Esophagus squamous epithelium (tissue), 5 donors: ENCODE measurements around the gene HMGN4. TPM values are rescaled to one million over a fixed set of nuclear protein-coding genes. Genes with fewer than 3 reads are reported as not detected.

Experiments
- DNase-seq: peaks from one replicate; lab custom pipeline; 2025; lab: John Stamatoyannopoulos, UW
- H3K27ac ChIP-seq, 4 donors: fragments of 200-600 bp; sonication (generic); one replicate each; pipeline ENCODE4 v1.5.1; 2016 to 2019; ENCODE audit warnings: mild to moderate bottlenecking in 1 of 4
- H3K27me3 ChIP-seq, 4 donors: fragments of 200-600 bp; sonication (generic); 1 replicate in 3 of 4; 2 replicates in 1 of 4; pipeline versions ENCODE4 v1.5.1 to v1.6.0; 2017 to 2021; ENCODE audit warnings: antibody characterized with exemption in 1 of 4
- H3K36me3 ChIP-seq, 3 donors: fragments of 200-600 bp; sonication (generic); one replicate each; pipeline ENCODE4 v1.5.1; 2016 to 2019
- H3K4me1 ChIP-seq, 3 donors: fragments of 200-600 bp; sonication (generic); one replicate each; pipeline ENCODE4 v1.5.1; 2017 to 2019
- H3K4me3 ChIP-seq, 4 donors: fragments of 200-600 bp; sonication (generic); 1 replicate in 3 of 4; 2 replicates in 1 of 4; pipeline ENCODE4 v1.5.1; 2016 to 2019; ENCODE audit warnings: mild to moderate bottlenecking in 2 of 4, moderate library complexity in 1 of 4
- H3K9me3 ChIP-seq, 3 donors: fragments of 200-600 bp; sonication (generic); one replicate each; pipeline ENCODE4 v1.5.1; 2016 to 2019
- CTCF ChIP-seq, 6 experiments: fragments of 450-650 bp in 4 of 6; fragments of 200-600 bp in 2 of 6; sonication (generic) in 2 of 6; IDR thresholded peaks; one replicate each; pipeline ENCODE4 v1.5.1; 2016 to 2019; ENCODE audit warnings: antibody characterized with exemption in 6 of 6, mild to moderate bottlenecking in 4 of 6, moderate library complexity in 4 of 6
- POLR2A ChIP-seq, 4 donors: fragments of 450-650 bp; IDR thresholded peaks; one replicate each; pipeline ENCODE4 v1.6.1; 2017; ENCODE audit warnings: antibody characterized with exemption in 4 of 4, mild to moderate bottlenecking in 4 of 4, moderate library complexity in 3 of 4
- WGBS, 2 donors: methylation state at CpG; one replicate each; pipeline ENCODE4 v1.1.5; 2018; 5-methylcytosine and 5-hydroxymethylcytosine counted together
- intact Hi-C: fragments of 100-400 bp; cut with DNase I; formaldehyde crosslinking; loops from one replicate; pipeline ENCODE4 v1.15.0; 2022
- total RNA-seq, 4 donors: library from RNA; depleted of rRNA; stranded (reverse); fragments of >200 nt; gene quantifications; one replicate each; pipeline ENCODE4 v1.1.0, GENCODE V29; 2016
- donor health status: DM: yes; HTN: yes; CAD: no.

The HMGN4 gene
- total RNA-seq, 4 donors from 2014 or later: 18.1 to 53.2 (median 36.7) TPM

DNA sequence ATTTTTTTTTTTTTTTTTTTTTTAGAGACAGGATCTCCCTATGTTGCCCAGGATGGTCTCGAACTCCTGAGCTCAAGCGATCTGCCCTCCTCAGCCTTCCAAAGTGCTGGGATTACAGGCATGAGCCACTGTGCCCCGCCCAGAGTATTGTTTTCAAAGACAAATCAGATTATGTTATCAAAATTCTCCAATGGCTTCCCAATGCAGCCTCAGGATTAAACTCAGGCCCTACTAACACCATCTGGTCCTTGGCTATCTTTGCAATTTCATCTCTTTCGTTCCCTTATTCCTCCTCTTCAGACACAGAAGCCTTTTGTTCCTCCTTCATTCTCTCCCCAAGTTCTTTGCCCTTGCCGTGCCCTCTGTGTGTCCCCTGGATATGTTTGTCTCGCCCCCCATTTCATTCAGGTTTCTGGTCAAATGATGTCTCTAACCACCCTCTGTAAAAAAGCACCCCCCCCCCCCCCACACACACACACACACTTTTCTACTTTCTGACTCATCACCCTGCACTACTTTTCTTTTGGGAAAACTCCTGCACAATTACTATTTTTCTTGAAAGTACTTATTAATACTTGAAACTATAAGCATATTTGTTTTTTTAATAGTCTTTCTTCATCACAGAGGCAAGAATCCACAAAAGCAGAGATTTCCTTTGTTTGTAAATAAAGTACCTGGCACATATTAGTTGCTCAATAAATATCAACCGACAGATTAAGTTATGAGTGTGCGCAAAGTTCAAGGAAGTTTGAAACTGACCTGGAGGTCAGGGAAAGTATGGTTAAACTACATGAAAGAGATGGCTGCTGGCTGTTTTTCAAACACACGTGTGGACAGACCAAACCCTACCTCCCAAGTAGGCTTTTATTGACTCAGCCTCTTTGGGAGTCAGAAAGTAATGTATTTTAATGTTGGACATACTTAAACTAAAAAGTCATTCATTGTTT is 21.4 kb upstream of the HMGN4 start:
- no peak for TF ChIP-seq CTCF (IDR thresholded peaks at IDR 0.05)
- no peak for TF ChIP-seq POLR2A (IDR thresholded peaks at IDR 0.05)
- no peak for DNase-seq
- intact Hi-C loops: no loop called here
- H3K27ac ChIP-seq: no peak overlapping the region
- H3K4me3 ChIP-seq: no peak overlapping the region
- H3K36me3 ChIP-seq: no peaks in the 10 kb centered on the region
- H3K9me3 ChIP-seq: no peaks in the 10 kb centered on the region
- peaks cover 0 to 9% (median 0%) of the 10 kb centered on the region in 3 donors for H3K4me1 ChIP-seq
- no peaks in the 10 kb centered on the region for H3K27me3 ChIP-seq
- WGBS, 2 donors: 80% methylated on average over 9 of the region's 9 CpGs

DNA sequence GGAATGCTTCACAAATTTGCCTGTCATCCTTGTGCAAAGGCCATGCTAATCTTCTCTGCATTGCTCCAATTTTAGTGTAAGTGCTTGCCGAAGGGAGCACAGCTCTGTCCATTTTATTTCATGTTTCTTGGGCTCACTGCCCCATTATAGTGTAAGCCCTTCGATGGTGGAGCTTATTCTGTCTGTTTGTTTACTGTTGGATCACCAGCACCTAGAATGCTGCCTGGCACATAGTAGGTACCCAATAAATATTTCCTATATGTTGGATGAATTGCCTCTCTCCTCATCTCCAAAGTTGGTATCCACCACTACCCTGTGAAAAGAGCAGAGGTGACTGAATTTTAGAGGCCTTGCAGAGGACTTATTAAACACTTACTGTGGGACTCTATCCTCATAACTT is 18.8 kb upstream of the HMGN4 start:
- no peak for DNase-seq
- TF ChIP-seq POLR2A (IDR thresholded peaks at IDR 0.05) (no peak), CTCF (IDR thresholded peaks at IDR 0.05) (no peak)
- Histone ChIP-seq H3K27ac (no peak overlapping the region), H3K27me3 (no peaks in the 10 kb centered on the region), H3K4me3 (no peak overlapping the region), H3K36me3 (no peaks in the 10 kb centered on the region), H3K4me1 (peaks cover 0 to 35% (median 0%) of the 10 kb centered on the region in 3 donors), H3K9me3 (no peaks in the 10 kb centered on the region)
- WGBS, 2 donors: 85 to 91% methylated on average over 2 of the region's 2 CpGs
- intact Hi-C loops: no loop called here

DNA sequence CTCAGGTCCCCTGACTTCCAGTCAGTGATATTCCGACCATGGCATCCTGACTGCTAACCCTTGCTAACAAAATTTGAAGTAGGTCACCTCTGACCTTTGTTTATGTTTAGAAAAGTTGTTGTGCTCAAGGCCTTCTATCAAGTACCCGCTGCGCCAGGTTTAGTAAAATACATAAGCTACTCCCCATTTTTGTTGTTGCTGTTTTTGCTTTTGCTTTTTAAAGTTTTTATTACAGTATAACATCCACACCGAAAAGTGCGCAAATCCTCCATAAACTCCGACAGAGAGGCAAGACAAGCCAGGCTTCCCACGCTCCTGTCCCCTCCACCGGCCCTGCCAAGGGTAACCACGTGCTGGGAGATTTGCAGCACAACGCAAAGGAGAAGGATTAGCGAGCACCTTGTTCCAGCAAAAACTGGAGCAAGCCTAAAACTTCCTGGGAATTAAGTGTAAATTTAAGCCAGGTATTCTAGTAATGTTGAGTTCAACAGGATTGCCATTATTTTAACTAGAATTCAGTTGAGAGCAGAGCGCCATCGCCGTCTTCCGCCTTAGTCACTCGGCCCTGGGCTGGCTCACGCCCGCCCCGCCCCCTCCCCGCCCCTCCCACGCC is 17.8 kb upstream of the HMGN4 start:
- no peak for TF ChIP-seq CTCF (IDR thresholded peaks at IDR 0.05)
- TF ChIP-seq POLR2A (IDR thresholded peaks at IDR 0.05): no peak
- 18 to 21% methylated on average over 16 of the region's 21 CpGs for WGBS, 2 donors
- peak overlapping the region; percentile 95 to 97 (median 96) for H3K27ac ChIP-seq
- H3K4me3 ChIP-seq: peak overlapping the region; percentile 59 to 73 (median 64)
- H3K9me3 ChIP-seq: no peaks in the 10 kb centered on the region
- no peaks in the 10 kb centered on the region for H3K27me3 ChIP-seq
- intact Hi-C loops: no loop called here
- peaks cover 0 to 37% (median 0%) of the 10 kb centered on the region in 3 donors for H3K4me1 ChIP-seq
- DNase-seq: no peak
- no peaks in the 10 kb centered on the region for H3K36me3 ChIP-seq

DNA sequence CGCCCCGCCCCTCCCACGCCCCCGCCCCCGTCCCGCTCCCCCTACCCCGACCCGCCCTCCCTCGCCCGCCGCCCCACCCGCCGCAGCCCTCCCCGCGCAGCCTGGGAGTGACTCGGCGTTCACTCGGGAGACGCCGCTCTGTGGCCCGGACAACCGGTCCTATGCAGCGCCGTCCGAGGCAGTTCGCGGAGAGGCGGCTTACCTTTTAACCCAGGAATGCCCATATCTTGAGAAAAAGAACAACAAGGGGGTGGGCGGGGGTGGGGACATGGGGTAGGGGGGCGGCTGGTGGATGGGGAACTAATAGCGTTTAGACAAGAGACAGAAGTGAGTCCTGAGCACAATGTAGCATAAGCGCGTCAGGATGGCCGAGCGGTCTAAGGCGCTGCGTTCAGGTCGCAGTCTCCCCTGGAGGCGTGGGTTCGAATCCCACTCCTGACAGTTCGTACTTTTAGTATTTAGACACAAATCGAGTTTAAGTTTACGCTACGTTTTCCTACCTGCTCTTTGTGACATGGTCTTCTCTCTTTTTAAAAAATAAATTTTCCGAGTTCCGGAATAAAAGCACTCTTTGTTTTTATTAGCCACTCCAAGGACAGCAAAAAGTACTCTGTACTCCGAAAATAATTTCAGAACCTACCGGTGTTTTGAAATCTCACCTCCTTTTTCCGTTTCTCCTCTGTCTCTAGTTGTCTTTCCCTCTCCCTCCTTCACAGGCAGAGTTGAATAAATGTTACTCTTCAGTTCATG is 17.1 kb upstream of the HMGN4 start:
- Histone ChIP-seq H3K27ac (peak overlapping the region; percentile 95 to 97 (median 96)), H3K9me3 (no peaks in the 10 kb centered on the region), H3K27me3 (no peaks in the 10 kb centered on the region), H3K36me3 (no peaks in the 10 kb centered on the region), H3K4me1 (peaks cover 0 to 37% (median 0%) of the 10 kb centered on the region in 3 donors), H3K4me3 (peak overlapping the region; percentile 59 to 73 (median 64))
- peak in 2 of 6 experiments; percentile 8 to 11 for TF ChIP-seq CTCF (IDR thresholded peaks at IDR 0.05)
- peak in 1 of 4 donors; percentile 26 for TF ChIP-seq POLR2A (IDR thresholded peaks at IDR 0.05)
- intact Hi-C loops: no loop called here
- WGBS, 2 donors: 1% methylated on average over 19 to 25 of the region's 49 CpGs
- DNase-seq: peak; percentile 31
